ENCODE measurements around the gene ERG28. TPM values are rescaled to one million over a fixed set of nuclear protein-coding genes. Genes with fewer than 3 reads are reported as not detected.
A peak's percentile ranks its signal among the peaks of the same experiment; 100 is the strongest.

Gene ERG28
- total and polyA plus RNA-seq, 2 of the 13 experiments (the other 11 are each of a cell fraction or from before 2014, with no cell fraction given) = 27.3 to 32.3 TPM

DNA sequence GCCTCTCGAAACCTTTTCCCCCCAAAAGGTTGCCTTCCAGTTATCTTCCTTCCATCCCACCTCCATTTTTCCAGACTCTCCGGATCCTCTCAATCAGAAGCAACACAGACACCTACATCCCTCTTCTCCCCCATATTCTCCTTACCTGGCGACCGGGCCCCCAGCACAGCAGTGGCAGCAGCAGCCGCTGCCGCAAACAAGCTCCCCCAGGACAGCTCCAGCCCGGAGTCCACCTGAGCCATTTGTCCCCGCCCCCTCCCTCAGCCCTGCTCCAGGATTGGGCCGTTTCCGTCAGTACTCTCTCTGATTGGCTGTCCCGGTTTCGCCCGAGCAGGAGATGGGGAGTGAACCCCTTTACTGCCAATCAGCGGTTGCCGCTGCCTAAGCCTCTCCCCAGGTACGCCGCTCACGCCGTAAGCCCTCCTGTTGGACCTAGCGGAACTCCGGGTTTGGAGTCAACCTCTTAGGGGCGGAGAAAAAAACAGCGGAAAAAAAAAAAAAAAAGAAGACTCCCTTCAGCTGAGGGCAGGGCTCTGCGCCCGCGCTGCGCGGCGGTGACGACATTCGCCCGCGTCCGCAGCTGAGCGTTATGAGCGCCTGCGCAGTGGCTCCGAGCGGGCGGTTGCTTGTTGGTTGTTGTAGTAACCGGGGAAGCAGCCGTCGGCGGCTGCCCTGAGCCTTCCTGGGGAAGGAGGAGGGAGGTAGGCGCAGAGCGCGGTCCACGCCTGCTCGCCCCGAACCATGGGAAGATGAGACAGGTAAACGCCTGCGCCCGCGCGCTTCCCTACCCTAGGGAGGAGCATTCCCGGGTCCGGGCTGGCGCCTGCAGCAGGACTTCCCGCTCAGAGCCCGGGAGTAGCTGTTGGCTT, at the start of gene ERG28, which contains the start of gene TTLL5 (continued):
- TF ChIP-seq, protein P1, sequence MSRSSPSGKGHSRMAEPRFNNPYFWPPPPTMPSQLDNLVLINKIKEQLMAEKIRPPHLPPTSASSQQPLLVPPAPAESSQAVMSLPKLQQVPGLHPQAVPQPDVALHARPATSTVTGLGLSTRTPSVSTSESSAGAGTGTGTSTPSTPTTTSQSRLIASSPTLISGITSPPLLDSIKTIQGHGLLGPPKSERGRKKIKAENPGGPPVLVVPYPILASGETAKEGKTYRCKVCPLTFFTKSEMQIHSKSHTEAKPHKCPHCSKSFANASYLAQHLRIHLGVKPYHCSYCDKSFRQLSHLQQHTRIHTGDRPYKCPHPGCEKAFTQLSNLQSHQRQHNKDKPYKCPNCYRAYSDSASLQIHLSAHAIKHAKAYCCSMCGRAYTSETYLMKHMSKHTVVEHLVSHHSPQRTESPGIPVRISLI (CRISPR knock-in tag; IDR thresholded peaks at IDR 0.05; ENCODE audit: borderline replicate concordance) = peak; percentile 98
- TF ChIP-seq ZNF781 (CRISPR knock-in tag; IDR thresholded peaks at IDR 0.05; ENCODE audit: borderline replicate concordance, not compliant biosample characterization) (no peak), SOX13 (IDR thresholded peaks at IDR 0.05) (no peak), SOX13 (CRISPR knock-in tag; conservative IDR thresholded peaks at IDR 0.05 in 1 of 2, IDR thresholded peaks at IDR 0.05 in 1 of 2) (peak in 1 of 2 experiments; percentile 19; a peak in 1 of 4 replicates), CHCHD3 (CRISPR knock-in tag; IDR thresholded peaks at IDR 0.05) (no peak), FOXA3 (CRISPR knock-in tag; IDR thresholded peaks at IDR 0.05) (peak; percentile 37; the same call in 1 of the 2 replicates)
- TF ChIP-seq, protein P2, sequence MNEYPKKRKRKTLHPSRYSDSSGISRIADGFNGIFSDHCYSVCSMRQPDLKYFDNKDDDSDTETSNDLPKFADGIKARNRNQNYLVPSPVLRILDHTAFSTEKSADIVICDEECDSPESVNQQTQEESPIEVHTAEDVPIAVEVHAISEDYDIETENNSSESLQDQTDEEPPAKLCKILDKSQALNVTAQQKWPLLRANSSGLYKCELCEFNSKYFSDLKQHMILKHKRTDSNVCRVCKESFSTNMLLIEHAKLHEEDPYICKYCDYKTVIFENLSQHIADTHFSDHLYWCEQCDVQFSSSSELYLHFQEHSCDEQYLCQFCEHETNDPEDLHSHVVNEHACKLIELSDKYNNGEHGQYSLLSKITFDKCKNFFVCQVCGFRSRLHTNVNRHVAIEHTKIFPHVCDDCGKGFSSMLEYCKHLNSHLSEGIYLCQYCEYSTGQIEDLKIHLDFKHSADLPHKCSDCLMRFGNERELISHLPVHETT (CRISPR knock-in tag; conservative IDR thresholded peaks at IDR 0.05) = peak; percentile 68; the same call in 1 of the 2 replicates
- TF ChIP-seq, protein P3, sequence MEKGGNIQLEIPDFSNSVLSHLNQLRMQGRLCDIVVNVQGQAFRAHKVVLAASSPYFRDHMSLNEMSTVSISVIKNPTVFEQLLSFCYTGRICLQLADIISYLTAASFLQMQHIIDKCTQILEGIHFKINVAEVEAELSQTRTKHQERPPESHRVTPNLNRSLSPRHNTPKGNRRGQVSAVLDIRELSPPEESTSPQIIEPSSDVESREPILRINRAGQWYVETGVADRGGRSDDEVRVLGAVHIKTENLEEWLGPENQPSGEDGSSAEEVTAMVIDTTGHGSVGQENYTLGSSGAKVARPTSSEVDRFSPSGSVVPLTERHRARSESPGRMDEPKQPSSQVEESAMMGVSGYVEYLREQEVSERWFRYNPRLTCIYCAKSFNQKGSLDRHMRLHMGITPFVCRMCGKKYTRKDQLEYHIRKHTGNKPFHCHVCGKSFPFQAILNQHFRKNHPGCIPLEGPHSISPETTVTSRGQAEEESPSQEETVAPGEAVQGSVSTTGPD (CRISPR knock-in tag; IDR thresholded peaks at IDR 0.05) = no peak
- TF ChIP-seq, protein P4, sequence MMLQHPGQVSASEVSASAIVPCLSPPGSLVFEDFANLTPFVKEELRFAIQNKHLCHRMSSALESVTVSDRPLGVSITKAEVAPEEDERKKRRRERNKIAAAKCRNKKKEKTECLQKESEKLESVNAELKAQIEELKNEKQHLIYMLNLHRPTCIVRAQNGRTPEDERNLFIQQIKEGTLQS (CRISPR knock-in tag; IDR thresholded peaks at IDR 0.05) = no peak
- TF ChIP-seq, protein P5, sequence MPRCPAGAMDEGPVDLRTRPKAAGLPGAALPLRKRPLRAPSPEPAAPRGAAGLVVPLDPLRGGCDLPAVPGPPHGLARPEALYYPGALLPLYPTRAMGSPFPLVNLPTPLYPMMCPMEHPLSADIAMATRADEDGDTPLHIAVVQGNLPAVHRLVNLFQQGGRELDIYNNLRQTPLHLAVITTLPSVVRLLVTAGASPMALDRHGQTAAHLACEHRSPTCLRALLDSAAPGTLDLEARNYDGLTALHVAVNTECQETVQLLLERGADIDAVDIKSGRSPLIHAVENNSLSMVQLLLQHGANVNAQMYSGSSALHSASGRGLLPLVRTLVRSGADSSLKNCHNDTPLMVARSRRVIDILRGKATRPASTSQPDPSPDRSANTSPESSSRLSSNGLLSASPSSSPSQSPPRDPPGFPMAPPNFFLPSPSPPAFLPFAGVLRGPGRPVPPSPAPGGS (CRISPR knock-in tag; IDR thresholded peaks at IDR 0.05) = 0 out of 2 replicates have a peak, but pooled peaks have one; percentile 43

Measured in HepG2 (cell line).